H1 (cell line): ENCODE results near the gene NADK. TPM values are rescaled to one million over a fixed set of nuclear protein-coding genes. Genes with fewer than 3 reads are reported as not detected.
"Not testable (repeated sequence)": the region's sequence is repeated elsewhere in the genome, so short reads cannot be mapped to it uniquely, and the experiment has no call there.

ENCODE experiments used
- CTCF ChIA-PET: fragments of 300-600 bp; sonication (Branson Sonifier 250); formaldehyde crosslinking; loops from one replicate; lab custom pipeline; 2021; ENCODE audit not compliant: partially characterized antibody; lab: Charles Lee
- POLR2A ChIA-PET: fragments of 300-600 bp; sonication (Branson Sonifier 250); formaldehyde crosslinking; loops from one replicate; lab custom pipeline; 2021; ENCODE audit warnings: inconsistent platforms; ENCODE audit not compliant: partially characterized antibody; lab: Charles Lee
- DNase-seq, 2 experiments: peaks; one replicate each; pipeline versions ENCODE4 v3.0.0 to v3.0.0-alpha.2; 2010 to 2022; ENCODE audit warnings: low spot score in 2 of 2, low read depth in 1 of 2, mixed read lengths in 1 of 2
- FAIRE-seq: peaks from 2 replicates; lab custom pipeline; 2011; peaks lifted over from hg19 to GRCh38; lab: Jason Lieb, UNC
- H2AFZ ChIP-seq: 2 replicates; pipeline ENCODE4 v1.8.1; 2012; ENCODE audit warnings: low read length, inconsistent platforms
- H2AK5ac ChIP-seq: 2 replicates; pipeline ENCODE4 v1.6.1; 2013; ENCODE audit warnings: low read depth, low read length
- H2BK120ac ChIP-seq: replicated peaks from 2 replicates; pipeline ENCODE3; 2013; ENCODE audit warnings: low read depth, low read length, inconsistent platforms
- H2BK12ac ChIP-seq: 2 replicates; pipeline ENCODE4 v1.6.1; 2013; ENCODE audit warnings: low read depth, low read length
- H2BK15ac ChIP-seq: 2 replicates; pipeline ENCODE4 v1.6.1; 2013; ENCODE audit warnings: low read length
- H2BK20ac ChIP-seq: 2 replicates; pipeline ENCODE4 v1.6.1; 2013; ENCODE audit warnings: low read length
- H2BK5ac ChIP-seq: 2 replicates; pipeline ENCODE4 v1.6.1; 2013; ENCODE audit warnings: low read depth, low read length
- H3K14ac ChIP-seq: 2 replicates; pipeline ENCODE4 v1.6.1; 2013; ENCODE audit warnings: inconsistent platforms; ENCODE audit not compliant: insufficient read length
- H3K18ac ChIP-seq: 2 replicates; pipeline ENCODE4 v1.6.1; 2013; ENCODE audit warnings: low read length; ENCODE audit errors: extremely low read depth
- H3K23ac ChIP-seq: 2 replicates; pipeline ENCODE4 v1.6.1; 2013; ENCODE audit warnings: inconsistent platforms; ENCODE audit not compliant: insufficient read length
- H3K23me2 ChIP-seq: 2 replicates; pipeline ENCODE4 v1.6.1; 2013; ENCODE audit warnings: low read depth, low read length
- H3K27ac ChIP-seq: 2 replicates; pipeline ENCODE4 v1.6.1; 2011; ENCODE audit warnings: low read depth, low read length, inconsistent platforms
- H3K27me3 ChIP-seq, 4 experiments: replicated peaks in 1 of 4; 1 replicate in 1 of 4; 2 replicates in 3 of 4; pipeline versions ENCODE4 v1.6.1 to v1.8.1; 2011 to 2013; ENCODE audit warnings: low read length in 3 of 4, mild to moderate bottlenecking in 3 of 4, inconsistent platforms in 2 of 4, mixed read lengths in 2 of 4, moderate library complexity in 1 of 4; ENCODE audit not compliant: control insufficient read depth in 3 of 4, insufficient read depth in 3 of 4; ENCODE audit errors: extremely low read depth in 1 of 4
- H3K36me3 ChIP-seq, 4 experiments: 2 replicates each; pipeline versions ENCODE4 v1.6.1 to v1.8.1; 2011 to 2013; ENCODE audit warnings: mild to moderate bottlenecking in 4 of 4, low read length in 3 of 4, moderate library complexity in 2 of 4, control low read depth in 1 of 4, inconsistent platforms in 1 of 4; ENCODE audit not compliant: insufficient read depth in 4 of 4, control insufficient read depth in 2 of 4
- H3K4ac ChIP-seq: replicated peaks from 2 replicates; pipeline ENCODE3; 2013; ENCODE audit warnings: low read length, low read depth, mixed read lengths, inconsistent platforms; ENCODE audit not compliant: insufficient read length
- H3K4me1 ChIP-seq, 4 experiments: replicated peaks in 1 of 4; 1 replicate in 1 of 4; 2 replicates in 3 of 4; pipeline versions ENCODE4 v1.6.1 to v1.8.1; 2011 to 2013; ENCODE audit warnings: low read length in 3 of 4, inconsistent platforms in 2 of 4, mixed read lengths in 1 of 4; ENCODE audit not compliant: insufficient read depth in 4 of 4, control insufficient read depth in 3 of 4
- H3K4me2 ChIP-seq, 2 experiments: 2 replicates each; pipeline versions ENCODE4 v1.6.1 to v1.8.1; 2011 to 2013; ENCODE audit warnings: low read depth in 2 of 2, low read length in 2 of 2, control low read depth in 1 of 2, inconsistent platforms in 1 of 2, mild to moderate bottlenecking in 1 of 2; ENCODE audit not compliant: insufficient read depth in 1 of 2
- H3K4me3 ChIP-seq, 4 experiments: fragments of 200-600, 300-600 bp in 1 of 4; sonication (generic), shearing (Covaris generic), sonication (Bioruptor Twin) in 1 of 4; 2 replicates each; pipeline versions ENCODE4 v1.5.1 to v1.8.1; 2011 to 2016; ENCODE audit warnings: low read length in 4 of 4, low read depth in 3 of 4, control low read depth in 2 of 4, inconsistent platforms in 2 of 4, mild to moderate bottlenecking in 2 of 4, mixed read lengths in 1 of 4, moderate library complexity in 1 of 4; ENCODE audit not compliant: insufficient read depth in 2 of 4; ENCODE audit errors: extremely low read depth in 1 of 4
- H3K56ac ChIP-seq: replicated peaks from 2 replicates; pipeline ENCODE3; 2013; ENCODE audit warnings: low read depth, mild to moderate bottlenecking, mixed read lengths, low read length, inconsistent platforms; ENCODE audit not compliant: insufficient read length
- H3K79me1 ChIP-seq: 2 replicates; pipeline ENCODE4 v1.6.1; 2013; ENCODE audit warnings: low read depth, low read length, control low read depth
- H3K79me2 ChIP-seq, 2 experiments: 2 replicates each; pipeline versions ENCODE4 v1.6.1 to v1.8.1; 2012 to 2013; ENCODE audit warnings: low read length in 2 of 2, mild to moderate bottlenecking in 2 of 2, inconsistent platforms in 1 of 2; ENCODE audit not compliant: insufficient read depth in 2 of 2, control insufficient read depth in 1 of 2
- H3K9ac ChIP-seq, 4 experiments: replicated peaks in 1 of 4; 1 replicate in 1 of 4; 2 replicates in 3 of 4; pipeline versions ENCODE4 v1.6.1 to v1.8.1; 2011 to 2013; ENCODE audit warnings: low read depth in 3 of 4, low read length in 3 of 4, control low read depth in 2 of 4, mild to moderate bottlenecking in 2 of 4, moderate library complexity in 2 of 4, inconsistent platforms in 1 of 4; ENCODE audit errors: extremely low read depth in 1 of 4
- H3K9me3 ChIP-seq, 2 experiments: 2 replicates each; pipeline versions ENCODE4 v1.6.1 to v1.8.1; 2012 to 2013; ENCODE audit warnings: mild to moderate bottlenecking in 2 of 2, moderate library complexity in 2 of 2, control low read depth in 1 of 2, inconsistent platforms in 1 of 2, low read depth in 1 of 2, low read length in 1 of 2, mixed read lengths in 1 of 2; ENCODE audit not compliant: insufficient read depth in 2 of 2
- H4K20me1 ChIP-seq, 2 experiments: replicated peaks in 1 of 2; 2 replicates each; pipeline versions ENCODE3 to v1.8.1; 2011 to 2013; ENCODE audit warnings: inconsistent platforms in 2 of 2, low read length in 2 of 2, mild to moderate bottlenecking in 1 of 2; ENCODE audit not compliant: insufficient read depth in 2 of 2, control insufficient read depth in 1 of 2
- H4K5ac ChIP-seq: 2 replicates; pipeline ENCODE4 v1.6.1; 2013; ENCODE audit warnings: low read length, low read depth, mixed read lengths, inconsistent platforms; ENCODE audit not compliant: insufficient read length
- H4K8ac ChIP-seq: 2 replicates; pipeline ENCODE4 v1.8.0; 2013; ENCODE audit warnings: mild to moderate bottlenecking, moderate library complexity, low read length, inconsistent platforms; ENCODE audit not compliant: insufficient read depth; ENCODE audit errors: extremely low read depth
- H4K91ac ChIP-seq: replicated peaks from 2 replicates; pipeline ENCODE3; 2013; ENCODE audit warnings: low read length, mixed read lengths, inconsistent platforms; ENCODE audit not compliant: insufficient read length
- WGBS, 2 experiments: shearing (Covaris generic) in 1 of 2; methylation state at CpG; one replicate each; pipeline versions ENCODE4 v1.1.6 to v1.1.7; 2013 to 2015; ENCODE audit warnings: low lambda C conversion rate in 2 of 2, mixed read lengths in 2 of 2, inconsistent platforms in 1 of 2, low coverage in 1 of 2, missing lambda C conversion rate in 1 of 2; ENCODE audit not compliant: insufficient replicate concordance in 2 of 2, insufficient coverage in 1 of 2, insufficient read length in 1 of 2; ENCODE audit errors: extremely low coverage in 1 of 2, missing lambda C conversion rate in 1 of 2; 5-methylcytosine and 5-hydroxymethylcytosine counted together
- polyA plus RNA-seq, 7 experiments: library from polyadenylated mRNA; depleted of rRNA in 3 of 7; stranded (reverse) in 5 of 7; unstranded in 2 of 7; fragments of >200 nt in 5 of 7; fragments of 200-250 nt in 2 of 7; gene quantifications; 1 replicate in 5 of 7; 2 replicates in 1 of 7; 4 replicates in 1 of 7; pipeline versions ENCODE4 v1.2.1 to v1.2.3, GENCODE V29; 2011 to 2013; ENCODE audit warnings: missing spikeins in 2 of 7, mixed read lengths in 2 of 7
- total RNA-seq: library from RNA; stranded (reverse); fragmentation: NEBNext Ultra II Directional; extraction: Animal tissue kit (Norgen Biotek cat#: 25700); gene quantifications from 2 replicates; pipeline ENCODE4 v1.2.1, GENCODE V29; 2021

NADK gene
- total and polyA plus RNA-seq, 2 of the 8 experiments (the other 6 are each of a cell fraction or from before 2014, with no cell fraction given), result 78.0 to 89.7 TPM

GRCh38 chr1:1727131-1727651 lies 51.1 kb downstream of the NADK start:
- H4K20me1 ChIP-seq, H2AFZ ChIP-seq, H3K56ac ChIP-seq, H2BK120ac ChIP-seq, H3K27ac ChIP-seq, H2BK5ac ChIP-seq, H3K14ac ChIP-seq, H3K4me1 ChIP-seq, H3K4me3 ChIP-seq, H4K8ac ChIP-seq, H3K23me2 ChIP-seq, H2BK20ac ChIP-seq, H3K27me3 ChIP-seq, CTCF ChIA-PET, DNase-seq, H4K91ac ChIP-seq, H2AK5ac ChIP-seq, H3K4me2 ChIP-seq, H4K5ac ChIP-seq, H3K79me2 ChIP-seq, H3K4ac ChIP-seq, H3K23ac ChIP-seq, H2BK15ac ChIP-seq, H3K18ac ChIP-seq, H3K79me1 ChIP-seq, H3K9me3 ChIP-seq, H2BK12ac ChIP-seq, H3K9ac ChIP-seq, H3K36me3 ChIP-seq, FAIRE-seq: not testable (repeated sequence)
- 88% methylated on average over 11 of the region's 12 CpGs; no CpG with 5 or more reads in 1 of the 2 experiments for WGBS, 2 experiments
- POLR2A ChIA-PET, result interaction anchor here (1.4 kb wide), 1 partner anchor 55 kb away, joined by 4 read pairs; no protein-coding TSS in a partner anchor
